ENCODE data around the gene KCNC2.

KCNC2 gene

GRCh38 chr12:75121036-75121705, 88.5 kb downstream of the KCNC2 start:
- Histone ChIP-seq H3F3A (ENCODE audit: control insufficient read depth, insufficient read depth) (no peaks in the 10 kb centered on the region), H3K9me3 (ENCODE audit: control insufficient read depth, insufficient read depth, low read length) (no peaks in the 10 kb centered on the region), H3K36me3 (ENCODE audit: control insufficient read depth, low read length) (no peaks in the 10 kb centered on the region), H3K9me2 (replicated peaks; ENCODE audit: control insufficient read depth, low read length) (no peaks in the 10 kb centered on the region), H4K20me1 (ENCODE audit: control insufficient read depth, insufficient read depth, low read depth, low read length) (no peaks in the 10 kb centered on the region), H3K4me1 (ENCODE audit: control insufficient read depth, low read length) (no peaks in the 10 kb centered on the region), H3K27me3 (ENCODE audit: control insufficient read depth, low read length) (no peaks in the 10 kb centered on the region), H3K27ac (ENCODE audit: low read depth, low read length) (no peak overlapping the region), H3K4me2 (ENCODE audit: low read length) (no peak overlapping the region), H3K4me3 (ENCODE audit: low read length) (no peak overlapping the region), H3K79me2 (ENCODE audit: control insufficient read depth, low read length) (no peaks in the 10 kb centered on the region)
- TF ChIP-seq EZH2phosphoT487 (IDR thresholded peaks at IDR 0.05; ENCODE audit: borderline replicate concordance, low read length) (no peak), CTCF (IDR thresholded peaks at IDR 0.05; ENCODE audit: low read depth, low read length, poor library complexity, severe bottlenecking) (no peak)

GRCh38 chr12:75120311-75120711, 89.3 kb downstream of the KCNC2 start:
- H3K4me2 ChIP-seq (ENCODE audit: low read length): no peak overlapping the region
- H3K4me1 ChIP-seq (ENCODE audit: control insufficient read depth, low read length): no peaks in the 10 kb centered on the region
- no peaks in the 10 kb centered on the region for H3K27me3 ChIP-seq (ENCODE audit: control insufficient read depth, low read length)
- no peaks in the 10 kb centered on the region for H3F3A ChIP-seq (ENCODE audit: control insufficient read depth, insufficient read depth)
- TF ChIP-seq CTCF (IDR thresholded peaks at IDR 0.05; ENCODE audit: low read depth, low read length, poor library complexity, severe bottlenecking) (no peak), EZH2phosphoT487 (IDR thresholded peaks at IDR 0.05; ENCODE audit: borderline replicate concordance, low read length) (no peak)
- no peaks in the 10 kb centered on the region for H3K9me2 ChIP-seq (replicated peaks; ENCODE audit: control insufficient read depth, low read length)
- H3K9me3 ChIP-seq (ENCODE audit: control insufficient read depth, insufficient read depth, low read length): no peaks in the 10 kb centered on the region
- no peaks in the 10 kb centered on the region for H3K79me2 ChIP-seq (ENCODE audit: control insufficient read depth, low read length)
- no peaks in the 10 kb centered on the region for H4K20me1 ChIP-seq (ENCODE audit: control insufficient read depth, insufficient read depth, low read depth, low read length)
- H3K4me3 ChIP-seq (ENCODE audit: low read length): no peak overlapping the region
- no peaks in the 10 kb centered on the region for H3K36me3 ChIP-seq (ENCODE audit: control insufficient read depth, low read length)
- H3K27ac ChIP-seq (ENCODE audit: low read depth, low read length): no peak overlapping the region

GRCh38 chr12:75116646-75117198, 92.9 kb downstream of the KCNC2 start:
- H3K9me2 ChIP-seq (replicated peaks; ENCODE audit: control insufficient read depth, low read length): no peaks in the 10 kb centered on the region
- H3F3A ChIP-seq (ENCODE audit: control insufficient read depth, insufficient read depth): no peaks in the 10 kb centered on the region
- H4K20me1 ChIP-seq (ENCODE audit: control insufficient read depth, insufficient read depth, low read depth, low read length): no peaks in the 10 kb centered on the region
- H3K4me3 ChIP-seq (ENCODE audit: low read length): no peak overlapping the region
- TF ChIP-seq CTCF (IDR thresholded peaks at IDR 0.05; ENCODE audit: low read depth, low read length, poor library complexity, severe bottlenecking): no peak
- no peak for TF ChIP-seq EZH2phosphoT487 (IDR thresholded peaks at IDR 0.05; ENCODE audit: borderline replicate concordance, low read length)
- no peak overlapping the region for H3K4me2 ChIP-seq (ENCODE audit: low read length)
- H3K36me3 ChIP-seq (ENCODE audit: control insufficient read depth, low read length): no peaks in the 10 kb centered on the region
- no peaks in the 10 kb centered on the region for H3K79me2 ChIP-seq (ENCODE audit: control insufficient read depth, low read length)
- H3K27me3 ChIP-seq (ENCODE audit: control insufficient read depth, low read length): no peaks in the 10 kb centered on the region
- H3K4me1 ChIP-seq (ENCODE audit: control insufficient read depth, low read length): no peaks in the 10 kb centered on the region
- no peaks in the 10 kb centered on the region for H3K9me3 ChIP-seq (ENCODE audit: control insufficient read depth, insufficient read depth, low read length)
- H3K27ac ChIP-seq (ENCODE audit: low read depth, low read length): no peak overlapping the region
